Testis (tissue), 2 donors: Measurements from ENCODE around the gene NKX2-2.

ENCODE experiments used
- CTCF ChIP-seq, 3 experiments: fragments of 450-650 bp in 2 of 3; fragments of 200-600 bp in 1 of 3; sonication (generic) in 1 of 3; IDR thresholded peaks; one replicate each; pipeline ENCODE4 v1.5.1; 2016 to 2019; ENCODE audit warnings: antibody characterized with exemption in 3 of 3, mild to moderate bottlenecking in 2 of 3, moderate library complexity in 1 of 3
- POLR2A ChIP-seq: fragments of 450-650 bp; IDR thresholded peaks from one replicate; pipeline ENCODE4 v1.6.1; 2017; ENCODE audit warnings: antibody characterized with exemption, mild to moderate bottlenecking, moderate library complexity

- TF ChIP-seq CTCF (IDR thresholded peaks at IDR 0.05) = no peak
- TF ChIP-seq POLR2A = no peak
These were observed 45.4 kb upstream of the NKX2-2 start for GRCh38 chr20:21559305-21559704.
